HG02759 (cell line): ENCODE measurements around the gene SPPL2C.

Source experiments
- ATAC-seq: cut with Tn5 transposase; IDR thresholded peaks from one replicate; pipeline ENCODE4 v1.9.1; 2021; ENCODE audit warnings: mild to moderate bottlenecking, moderate library complexity; ENCODE audit not compliant: unreplicated experiment

The SPPL2C gene, protein sequence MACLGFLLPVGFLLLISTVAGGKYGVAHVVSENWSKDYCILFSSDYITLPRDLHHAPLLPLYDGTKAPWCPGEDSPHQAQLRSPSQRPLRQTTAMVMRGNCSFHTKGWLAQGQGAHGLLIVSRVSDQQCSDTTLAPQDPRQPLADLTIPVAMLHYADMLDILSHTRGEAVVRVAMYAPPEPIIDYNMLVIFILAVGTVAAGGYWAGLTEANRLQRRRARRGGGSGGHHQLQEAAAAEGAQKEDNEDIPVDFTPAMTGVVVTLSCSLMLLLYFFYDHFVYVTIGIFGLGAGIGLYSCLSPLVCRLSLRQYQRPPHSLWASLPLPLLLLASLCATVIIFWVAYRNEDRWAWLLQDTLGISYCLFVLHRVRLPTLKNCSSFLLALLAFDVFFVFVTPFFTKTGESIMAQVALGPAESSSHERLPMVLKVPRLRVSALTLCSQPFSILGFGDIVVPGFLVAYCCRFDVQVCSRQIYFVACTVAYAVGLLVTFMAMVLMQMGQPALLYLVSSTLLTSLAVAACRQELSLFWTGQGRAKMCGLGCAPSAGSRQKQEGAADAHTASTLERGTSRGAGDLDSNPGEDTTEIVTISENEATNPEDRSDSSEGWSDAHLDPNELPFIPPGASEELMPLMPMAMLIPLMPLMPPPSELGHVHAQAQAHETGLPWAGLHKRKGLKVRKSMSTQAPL

GRCh38 chr17:45844695-45845375 is at the start of gene SPPL2C:
Gene SPPL2C, plus strand, starts transcription at chr17:45844881. Its CDS starts 26 bp downstream, at chr17:45844907.
- no peak for ATAC-seq

DNA sequence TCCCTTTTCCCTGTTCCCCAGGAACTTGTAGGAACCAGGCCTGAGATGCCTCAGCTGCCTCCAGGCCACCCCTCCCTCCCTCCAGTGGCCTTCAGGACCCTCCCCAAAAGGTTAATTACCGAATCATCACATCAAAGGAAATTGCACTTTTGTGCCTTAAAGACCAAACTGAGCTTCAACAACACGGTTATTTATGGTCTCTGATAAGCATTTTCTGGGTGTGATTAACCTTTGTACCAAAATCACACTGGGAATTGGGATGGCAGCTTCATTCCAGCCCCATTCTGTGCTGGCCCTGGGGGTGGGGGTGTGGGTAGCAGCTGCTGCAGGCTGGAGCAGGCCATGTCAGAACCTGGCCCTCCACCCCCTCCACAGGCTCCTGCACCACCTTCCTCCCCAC is 43.9 kb upstream of the SPPL2C start:
- ATAC-seq: no peak

DNA sequence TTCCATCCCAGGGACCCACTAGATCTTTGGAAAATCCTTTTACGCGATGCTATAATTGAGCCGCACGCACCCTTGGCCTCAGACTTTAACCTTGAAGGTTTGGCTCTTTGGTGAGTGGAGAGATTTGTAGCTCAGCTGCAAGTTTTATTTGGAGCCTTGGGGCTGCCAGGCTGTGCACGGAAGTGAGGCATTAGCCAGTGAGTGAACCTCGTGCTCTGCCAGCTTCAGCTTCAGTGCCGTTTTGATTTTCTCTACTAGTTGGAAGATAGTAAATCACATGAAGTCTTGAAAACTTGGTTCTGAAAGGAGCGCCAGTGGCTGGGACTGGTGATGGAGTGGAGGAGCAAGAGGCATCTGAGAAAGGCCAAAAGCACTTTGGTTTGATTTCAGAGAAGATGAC is 43.3 kb upstream of the SPPL2C start:
- no peak for ATAC-seq

DNA sequence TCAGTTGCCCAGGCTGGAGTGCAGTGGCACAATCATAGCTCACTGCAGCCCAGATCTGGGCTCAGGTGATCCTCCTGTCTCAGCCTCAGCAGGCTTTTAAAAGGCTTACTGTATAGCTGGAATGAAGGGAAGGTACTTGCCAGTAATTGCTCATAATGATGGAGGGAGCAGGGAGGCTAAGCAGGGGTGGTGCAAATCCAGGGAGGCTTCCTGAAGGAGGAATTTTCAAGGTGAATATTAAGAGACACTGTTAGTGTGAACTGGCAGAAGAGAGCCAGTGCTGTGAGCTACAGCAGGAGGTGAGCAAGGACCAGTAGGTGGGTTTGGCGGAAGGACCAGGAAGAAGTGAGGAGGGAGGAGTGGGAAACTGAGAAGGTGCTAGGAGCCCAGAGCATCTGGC is 35.8 kb upstream of the SPPL2C start:
- ATAC-seq: no peak

- ATAC-seq: no peak
Measured at GRCh38 chr17:45809499-45809898, 35.2 kb upstream of the SPPL2C start.

- ATAC-seq: no peak
Measured at GRCh38 chr17:45812102-45812501, 32.6 kb upstream of the SPPL2C start.

- no peak for ATAC-seq
Measured at GRCh38 chr17:45813048-45813725, 31.5 kb upstream of the SPPL2C start.

DNA sequence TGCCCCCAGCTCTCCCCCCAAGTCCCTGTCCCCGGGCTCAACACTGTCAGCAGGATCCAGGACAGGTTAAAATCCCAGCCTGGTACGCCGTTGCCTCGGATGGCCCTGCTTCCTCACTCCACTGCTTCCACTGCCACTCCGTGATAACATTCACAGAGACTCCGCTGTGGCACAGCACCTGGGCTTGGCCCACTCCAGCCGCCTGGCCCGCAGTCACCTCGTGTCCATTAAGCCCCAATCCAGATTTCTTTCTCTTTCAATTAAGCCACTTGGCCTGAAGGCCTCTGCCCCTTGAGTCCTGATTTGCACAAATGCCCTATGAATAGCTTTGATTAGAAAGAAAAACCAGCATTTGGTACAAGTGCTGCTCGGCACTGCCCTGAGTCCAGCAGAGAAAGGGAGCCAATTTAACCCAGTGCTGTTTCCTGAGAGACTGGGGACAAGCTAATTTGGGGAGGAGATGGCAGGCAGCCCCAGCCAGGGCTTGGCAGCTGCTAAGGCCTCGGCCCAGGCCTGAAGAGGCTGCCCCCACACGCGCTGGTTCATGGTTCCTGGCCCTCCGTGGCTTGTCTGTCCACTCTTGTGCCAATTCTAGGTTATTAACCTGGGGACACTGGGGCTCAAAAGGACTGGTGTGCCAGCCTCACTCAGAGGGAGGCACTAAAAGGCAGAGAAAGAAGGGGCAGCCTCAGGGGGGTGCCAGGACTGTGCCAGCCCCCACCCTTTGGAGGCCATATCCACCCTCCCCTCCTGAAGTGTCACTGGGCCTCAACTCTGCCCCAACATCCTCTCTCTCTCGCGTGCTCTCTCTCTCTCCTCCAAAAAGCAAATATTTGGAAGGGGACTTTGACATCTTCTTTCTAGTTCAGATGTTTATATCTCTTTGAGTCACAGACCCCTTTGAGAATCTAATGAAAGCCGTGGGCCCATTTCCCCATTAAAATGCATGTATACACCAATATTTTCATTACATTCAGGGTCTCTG is 29.8 kb upstream of the SPPL2C start:
- ATAC-seq: no peak

- no peak for ATAC-seq
Measured at GRCh38 chr17:45815752-45816151, 28.9 kb upstream of the SPPL2C start.

DNA sequence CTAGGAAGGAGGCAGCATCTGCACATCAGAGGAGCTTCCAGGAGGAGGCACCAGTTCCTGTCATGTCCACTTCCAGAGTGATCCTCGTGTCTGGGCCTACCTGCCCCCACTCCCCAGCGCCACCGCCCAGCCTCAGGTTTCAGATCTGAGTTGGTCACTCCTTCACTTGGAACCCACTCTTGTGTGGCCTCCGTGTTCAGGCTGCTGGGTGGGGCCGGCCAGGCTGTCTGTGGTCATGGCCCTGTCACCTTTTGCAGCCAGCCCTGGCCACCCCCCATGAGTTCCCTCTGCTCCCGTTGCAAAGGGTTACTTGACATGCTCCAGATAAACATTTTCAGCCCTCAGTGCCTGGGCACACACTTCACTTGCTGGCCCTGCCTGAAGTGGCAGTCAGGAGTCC is 26.6 kb upstream of the SPPL2C start:
- ATAC-seq: no peak

DNA sequence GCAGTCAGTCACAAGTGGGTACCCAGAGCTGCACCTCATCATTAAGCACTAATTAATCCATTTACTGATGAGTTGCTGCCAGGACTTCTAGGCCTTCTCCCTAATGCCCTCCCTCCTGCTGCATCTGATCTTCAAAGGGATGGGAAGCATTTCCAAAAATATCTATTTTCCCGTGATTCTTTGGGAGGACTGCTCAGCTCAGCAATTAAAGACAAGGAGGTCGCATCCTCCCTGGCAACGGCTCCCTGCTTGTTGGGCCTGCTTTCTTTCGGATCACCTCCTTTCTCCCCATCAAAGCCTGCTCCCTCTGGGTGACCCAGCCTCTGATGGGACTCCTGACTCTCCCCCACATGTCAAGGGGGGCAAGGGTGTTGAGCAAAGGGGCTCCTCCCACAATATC is 26.0 kb upstream of the SPPL2C start:
- ATAC-seq: no peak

GRCh38 chr17:45819632-45820031 is 25.0 kb upstream of the SPPL2C start:
- ATAC-seq: no peak

DNA sequence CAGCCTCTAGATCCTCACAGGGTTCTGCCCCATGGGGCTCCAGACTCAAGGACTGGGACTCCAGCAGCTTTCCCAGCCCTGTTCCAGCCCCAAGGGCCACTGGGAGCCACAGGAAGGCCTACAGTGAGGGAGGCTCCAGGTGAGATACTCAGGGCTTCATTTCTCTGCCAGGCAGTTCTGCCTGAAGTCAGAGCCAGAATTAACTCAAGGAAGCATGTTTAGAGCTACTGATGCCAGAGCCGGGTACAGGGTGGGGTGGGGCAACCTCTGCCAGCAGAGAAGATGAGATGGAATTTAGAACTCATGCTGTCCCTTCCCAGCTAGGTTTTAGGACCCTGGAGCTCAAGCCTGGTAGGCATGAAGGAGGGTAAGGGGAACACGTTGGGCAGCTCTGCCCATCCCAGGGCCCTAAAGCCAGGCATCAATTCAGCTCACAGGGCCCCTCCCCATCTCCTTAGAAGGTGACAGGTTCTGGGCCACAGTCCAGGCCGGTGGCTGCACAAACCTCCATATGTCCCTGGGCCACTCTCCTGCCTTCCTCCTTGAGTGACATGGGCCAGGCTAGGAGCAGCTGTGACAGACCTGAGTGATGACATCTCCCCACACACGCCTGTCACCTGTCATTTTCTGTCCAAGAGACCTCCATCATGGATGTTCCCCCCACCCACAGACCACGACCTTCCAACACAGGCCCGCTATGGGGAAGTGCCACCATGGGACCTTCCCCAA is 24.5 kb upstream of the SPPL2C start:
- ATAC-seq: no peak

GRCh38 chr17:45821147-45821546 is 23.5 kb upstream of the SPPL2C start:
- ATAC-seq: no peak

GRCh38 chr17:45823598-45823997 is 21.1 kb upstream of the SPPL2C start:
- no peak for ATAC-seq

- no peak for ATAC-seq
Measured at GRCh38 chr17:45824475-45824874, 20.2 kb upstream of the SPPL2C start.

- no peak for ATAC-seq
Measured at GRCh38 chr17:45824901-45825492, 19.7 kb upstream of the SPPL2C start.

DNA sequence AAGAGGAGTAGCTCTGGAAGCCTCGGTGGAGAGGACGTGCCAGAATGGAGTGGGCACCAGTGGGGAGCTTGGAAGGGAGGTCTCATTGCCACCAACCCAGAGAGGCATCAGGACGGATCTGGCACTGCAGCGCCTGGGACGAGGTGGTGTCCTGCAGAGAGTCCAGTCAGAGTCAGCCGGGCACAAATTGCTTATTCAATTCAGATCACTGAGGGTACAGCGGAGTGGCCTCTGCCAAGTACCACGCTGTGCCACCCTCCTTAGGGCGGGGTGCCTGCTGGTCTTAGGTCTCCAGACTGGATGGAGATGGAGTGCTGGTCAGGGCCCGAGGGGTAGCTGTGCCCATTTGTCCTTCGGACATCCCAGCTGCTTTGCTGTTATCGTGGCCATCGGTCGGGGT is 18.9 kb upstream of the SPPL2C start:
- ATAC-seq: no peak
